KOPT-K1 (cell line): Measurements from ENCODE around the gene SPNS1.

Experiments used
- H3K27ac ChIP-seq: fragments of 200-600 bp; sonication (generic); 2 replicates; pipeline ENCODE4 v1.5.1; 2016; ENCODE audit warnings: antibody characterized with exemption, mild to moderate bottlenecking, low read depth, low read length; ENCODE audit not compliant: poor library complexity, severe bottlenecking
- H3K36me3 ChIP-seq: fragments of 200-600 bp; sonication (generic); 2 replicates; pipeline ENCODE4 v1.5.1; 2017; ENCODE audit warnings: antibody characterized with exemption, mild to moderate bottlenecking, low read length, moderate library complexity; ENCODE audit not compliant: insufficient read depth
- H3K9me3 ChIP-seq: fragments of 200-600 bp; sonication (generic); 2 replicates; pipeline ENCODE4 v1.5.1; 2017; ENCODE audit warnings: antibody characterized with exemption, low read length, mild to moderate bottlenecking; ENCODE audit not compliant: insufficient read depth, poor library complexity, severe bottlenecking

Gene SPNS1

GRCh38 chr16:28980929-28981328 is 6.4 kb downstream of the SPNS1 start:
- Histone ChIP-seq H3K9me3 (peaks cover 9% of the 10 kb centered on the region), H3K36me3 (peaks cover 66% of the 10 kb centered on the region), H3K27ac (peak overlapping the region; percentile 17)

- Histone ChIP-seq H3K9me3 (peaks cover 9% of the 10 kb centered on the region), H3K27ac (peak overlapping the region; percentile 17), H3K36me3 (peaks cover 72% of the 10 kb centered on the region)
These were observed 6.9 kb downstream of the SPNS1 start for GRCh38 chr16:28981517-28981916.

DNA sequence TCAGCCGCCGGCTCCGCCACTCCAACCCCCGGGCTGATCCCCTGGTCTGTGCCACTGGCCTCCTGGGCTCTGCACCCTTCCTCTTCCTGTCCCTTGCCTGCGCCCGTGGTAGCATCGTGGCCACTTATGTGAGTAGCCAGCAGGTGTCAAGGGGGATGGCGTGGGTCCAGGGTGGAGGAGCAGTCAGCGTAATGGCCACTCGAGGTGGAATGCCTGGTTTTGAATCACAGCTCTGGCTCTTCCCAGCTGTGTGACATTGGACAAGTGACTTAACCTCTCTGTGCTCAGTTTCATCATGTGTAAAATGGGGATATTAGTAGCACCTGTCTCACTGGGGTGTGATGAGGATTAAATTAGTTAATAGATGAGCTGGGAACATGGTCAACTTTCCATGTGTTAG is 7.8 kb downstream of the SPNS1 start:
- Histone ChIP-seq H3K9me3 (peaks cover 9% of the 10 kb centered on the region), H3K27ac (peak overlapping the region; percentile 100), H3K36me3 (peaks cover 77% of the 10 kb centered on the region)

- H3K9me3 ChIP-seq, result peaks cover 9% of the 10 kb centered on the region
- peaks cover 78% of the 10 kb centered on the region for H3K36me3 ChIP-seq
- H3K27ac ChIP-seq, result peak overlapping the region; percentile 100
These were observed 8.4 kb downstream of the SPNS1 start for GRCh38 chr16:28982949-28983348.

- H3K9me3 ChIP-seq, result peaks cover 9% of the 10 kb centered on the region
- peak overlapping the region; percentile 100 for H3K27ac ChIP-seq
- H3K36me3 ChIP-seq, result peaks cover 78% of the 10 kb centered on the region
These were observed 9.1 kb downstream of the SPNS1 start for GRCh38 chr16:28983644-28984043.

- Histone ChIP-seq H3K27ac (peak overlapping the region; percentile 100), H3K9me3 (peaks cover 9% of the 10 kb centered on the region), H3K36me3 (peaks cover 78% of the 10 kb centered on the region)
These were observed 9.5 kb downstream of the SPNS1 start for GRCh38 chr16:28984091-28984490.

DNA sequence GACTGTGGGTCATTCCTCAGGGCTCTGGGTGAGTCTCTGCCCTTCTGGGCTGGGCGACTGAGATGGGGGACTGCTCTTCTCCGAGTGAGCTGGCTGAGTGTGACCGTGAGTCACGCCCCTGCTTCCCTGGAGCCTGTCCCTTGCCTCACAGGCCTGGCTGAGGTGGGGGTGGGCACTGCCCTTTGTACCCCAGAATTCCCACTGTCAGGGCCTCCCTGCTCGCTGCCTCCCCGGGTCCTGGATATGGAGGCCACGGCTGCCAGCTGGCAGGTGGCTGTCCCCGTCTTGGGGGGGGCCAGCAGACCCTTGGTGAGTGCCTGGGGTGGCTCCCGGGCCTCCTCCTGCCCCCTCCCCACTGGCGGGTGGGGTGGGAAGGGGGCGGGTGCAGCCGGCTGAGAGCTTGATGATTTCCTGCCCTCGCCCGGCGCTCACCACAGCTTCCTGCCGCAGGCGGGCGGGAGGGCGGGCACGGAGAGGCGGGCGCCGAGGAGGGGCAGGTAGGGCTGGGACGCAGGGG is 10.1 kb downstream of the SPNS1 start, which contains the start of gene LAT:
LAT (plus strand) TSS at position 434 of the 517 bp plus-strand sequence. CDS start 366 bp downstream, outside the sequence.
- Histone ChIP-seq H3K27ac (peak within 1 kb of the TSS; percentile 100), H3K36me3 (peaks cover 78% of the 10 kb centered on the region), H3K9me3 (peaks cover 9% of the 10 kb centered on the region)

DNA sequence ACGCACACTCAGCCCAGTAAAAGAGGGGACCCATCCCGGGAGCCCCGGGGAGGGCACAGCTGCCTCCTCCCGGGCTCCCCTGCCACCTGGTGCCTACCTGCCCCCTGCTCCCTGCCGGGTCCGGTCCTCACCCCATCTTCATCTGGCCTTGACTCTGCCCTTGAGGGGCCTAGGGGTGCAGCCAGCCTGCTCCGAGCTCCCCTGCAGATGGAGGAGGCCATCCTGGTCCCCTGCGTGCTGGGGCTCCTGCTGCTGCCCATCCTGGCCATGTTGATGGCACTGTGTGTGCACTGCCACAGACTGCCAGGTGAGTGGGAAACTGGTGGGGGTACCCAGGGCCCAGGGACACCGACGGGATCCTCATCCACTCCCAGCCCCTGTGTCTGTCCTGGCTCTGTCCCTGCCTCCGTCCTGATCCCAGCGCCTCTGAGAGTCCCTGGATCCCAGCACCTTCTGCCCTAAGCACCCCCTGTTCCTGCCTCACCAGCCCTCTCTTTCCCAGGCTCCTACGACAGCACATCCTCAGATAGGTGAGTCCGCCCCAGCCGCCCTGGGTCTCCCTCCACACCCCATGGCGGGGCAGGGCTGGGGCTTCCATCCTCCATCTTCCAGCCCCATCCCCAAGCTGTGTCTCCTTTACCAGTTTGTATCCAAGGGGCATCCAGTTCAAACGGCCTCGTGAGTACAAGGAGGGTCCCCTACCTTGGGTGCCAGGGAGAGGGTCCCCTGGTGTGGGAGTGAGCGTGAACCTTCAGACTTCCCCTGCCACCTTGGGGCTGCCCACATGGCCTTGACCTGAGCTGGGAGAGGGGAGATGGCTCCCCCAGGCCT is 10.8 kb downstream of the SPNS1 start:
- peaks cover 9% of the 10 kb centered on the region for H3K9me3 ChIP-seq
- peak overlapping the region; percentile 100 for H3K27ac ChIP-seq
- peaks cover 86% of the 10 kb centered on the region for H3K36me3 ChIP-seq

GRCh38 chr16:28986046-28986445 is 11.5 kb downstream of the SPNS1 start:
- Histone ChIP-seq H3K36me3 (peaks cover 88% of the 10 kb centered on the region), H3K27ac (peak overlapping the region; percentile 100), H3K9me3 (peaks cover 9% of the 10 kb centered on the region)

DNA sequence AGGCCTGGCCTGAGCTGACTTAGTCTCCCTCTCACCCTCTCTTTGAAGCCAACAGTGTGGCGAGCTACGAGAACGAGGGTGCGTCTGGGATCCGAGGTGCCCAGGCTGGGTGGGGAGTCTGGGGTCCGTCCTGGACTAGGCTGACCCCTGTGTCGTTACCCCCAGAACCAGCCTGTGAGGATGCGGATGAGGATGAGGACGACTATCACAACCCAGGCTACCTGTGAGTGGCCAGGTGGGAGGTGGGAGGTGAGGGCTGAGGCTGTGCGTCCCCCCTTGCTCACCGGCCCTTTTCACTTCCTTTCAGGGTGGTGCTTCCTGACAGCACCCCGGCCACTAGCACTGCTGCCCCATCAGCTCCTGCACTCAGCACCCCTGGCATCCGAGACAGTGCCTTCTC is 11.9 kb downstream of the SPNS1 start:
- Histone ChIP-seq H3K36me3 (peaks cover 88% of the 10 kb centered on the region), H3K9me3 (peaks cover 7% of the 10 kb centered on the region), H3K27ac (peak overlapping the region; percentile 100)

DNA sequence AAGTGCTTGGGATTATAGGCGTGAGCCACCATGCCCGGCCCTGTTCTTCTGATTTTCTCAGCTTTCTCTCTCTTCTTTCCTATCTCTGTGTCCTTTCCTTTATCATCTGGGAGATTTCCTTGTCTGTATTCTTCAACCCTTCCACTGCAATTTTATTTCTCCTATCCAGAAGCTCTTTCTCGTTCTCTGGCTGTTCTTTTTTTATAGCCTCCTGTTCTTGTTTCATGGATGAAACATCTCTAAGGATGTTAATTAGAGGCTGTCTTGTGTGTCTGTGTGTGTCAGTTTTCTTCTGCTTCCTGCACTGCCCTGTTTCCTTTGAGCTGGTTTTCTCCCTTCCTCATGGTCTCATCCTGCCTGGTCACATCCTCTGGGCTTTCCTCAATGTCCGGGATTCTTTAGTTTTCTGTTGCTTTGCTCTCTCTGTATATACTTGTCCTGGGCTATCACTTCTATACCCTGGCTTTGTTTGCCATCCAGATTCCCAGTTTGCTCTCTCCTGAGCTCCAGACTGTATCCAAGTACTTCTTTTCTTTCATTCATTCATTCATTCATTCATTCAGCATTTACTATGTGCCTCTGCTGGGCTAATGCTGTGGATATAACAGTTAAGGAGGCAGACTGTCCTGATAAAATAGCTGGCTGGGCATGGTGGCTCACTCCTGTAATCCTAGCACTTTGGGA is 12.7 kb downstream of the SPNS1 start:
- Histone ChIP-seq H3K27ac (peak overlapping the region; percentile 100), H3K36me3 (peaks cover 87% of the 10 kb centered on the region), H3K9me3 (no peaks in the 10 kb centered on the region)

- Histone ChIP-seq H3K27ac (peak overlapping the region; percentile 100), H3K36me3 (peaks cover 68% of the 10 kb centered on the region), H3K9me3 (no peaks in the 10 kb centered on the region)
These were observed 14.8 kb downstream of the SPNS1 start for GRCh38 chr16:28989363-28989762.

GRCh38 chr16:28990375-28991040 is 15.9 kb downstream of the SPNS1 start:
- Histone ChIP-seq H3K9me3 (no peaks in the 10 kb centered on the region), H3K36me3 (peaks cover 64% of the 10 kb centered on the region), H3K27ac (no peak overlapping the region)

- Histone ChIP-seq H3K27ac (peak overlapping the region; percentile 11), H3K9me3 (no peaks in the 10 kb centered on the region), H3K36me3 (peaks cover 53% of the 10 kb centered on the region)
These were observed 17.1 kb downstream of the SPNS1 start for GRCh38 chr16:28991687-28992086.

DNA sequence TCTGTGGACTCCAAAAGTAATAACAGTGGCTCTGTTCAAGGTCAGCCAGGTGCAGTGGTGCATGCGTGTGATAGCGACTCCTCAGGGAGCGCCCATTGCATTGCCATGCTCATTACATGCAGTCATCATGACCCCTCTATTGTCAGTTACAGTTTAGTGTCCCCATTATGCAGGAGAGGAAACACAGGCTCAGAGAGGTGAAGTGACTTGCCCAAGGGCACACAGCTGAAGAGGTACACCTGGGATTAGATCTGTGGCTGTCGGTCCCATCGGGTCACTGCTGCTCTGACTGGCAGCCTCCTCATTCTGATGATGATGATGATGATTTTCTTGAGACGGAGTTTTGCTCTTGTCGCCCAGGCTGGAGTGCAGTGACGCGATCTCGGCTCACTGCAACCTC is 17.9 kb downstream of the SPNS1 start:
- H3K9me3 ChIP-seq, result no peaks in the 10 kb centered on the region

More for the DNA sequence above, 17.9 kb downstream of the SPNS1 start:
- peaks cover 44% of the 10 kb centered on the region for H3K36me3 ChIP-seq
- peak overlapping the region; percentile 7 for H3K27ac ChIP-seq
